DLD1 (cell line): ENCODE data around the gene MOBP.
"Not testable (repeated sequence)": the region's sequence is repeated elsewhere in the genome, so short reads cannot be mapped to it uniquely, and the experiment has no call there.

Experiments
- in situ Hi-C: cut with HindIII; loops from 2 replicates; pipeline ENCODE4 v1.10.0; 2017; ENCODE audit warnings: low sequenced_read_pairs

Gene MOBP

GRCh38 chr3:39448506-39449233, 18.8 kb upstream of the MOBP start:
- in situ Hi-C loops, result no loop called here

DNA sequence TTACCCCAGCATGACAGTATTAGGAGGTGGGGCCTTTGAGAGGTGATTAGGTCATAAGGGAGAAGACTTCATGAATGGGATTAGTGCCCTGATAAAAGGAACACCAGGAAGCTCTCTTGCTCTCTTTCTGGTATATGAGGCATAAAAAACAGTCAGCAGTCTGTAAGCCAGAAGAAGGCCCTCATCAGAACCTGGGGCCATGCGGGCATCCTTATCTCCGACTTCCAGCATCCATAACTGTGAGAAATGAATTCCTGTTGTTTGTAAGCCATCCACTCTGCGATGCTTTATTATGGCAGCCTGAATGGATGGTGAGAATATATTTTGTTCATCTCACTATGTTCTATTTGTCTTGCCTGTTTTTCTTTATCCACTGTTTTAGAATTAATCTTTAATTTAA, 17.7 kb upstream of the MOBP start:
- in situ Hi-C loops, result no loop called here

DNA sequence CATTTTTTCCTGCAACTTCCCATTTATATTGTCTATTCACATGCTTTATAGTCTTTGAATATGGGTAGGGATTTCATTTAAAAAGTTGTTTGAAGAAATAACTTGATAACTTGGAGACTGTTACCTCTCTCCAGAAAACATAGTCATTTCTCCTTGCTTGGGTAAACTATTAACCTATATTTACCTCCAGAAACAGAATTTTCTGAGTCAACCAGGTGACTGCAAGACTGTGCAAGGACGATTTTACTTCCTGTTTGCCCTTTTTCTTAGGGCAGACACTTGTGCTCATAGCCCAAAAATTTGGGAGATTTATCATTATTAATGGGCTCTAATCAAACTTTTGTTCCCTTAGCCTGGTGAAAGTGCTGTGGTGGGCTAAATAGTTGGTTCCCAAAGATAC, 14.3 kb upstream of the MOBP start:
- in situ Hi-C loops, result no loop called here

GRCh38 chr3:39453872-39454271, 13.6 kb upstream of the MOBP start:
- in situ Hi-C loops, result not testable (repeated sequence)

GRCh38 chr3:39454591-39455217, 12.8 kb upstream of the MOBP start:
- in situ Hi-C loops, result no loop called here

DNA sequence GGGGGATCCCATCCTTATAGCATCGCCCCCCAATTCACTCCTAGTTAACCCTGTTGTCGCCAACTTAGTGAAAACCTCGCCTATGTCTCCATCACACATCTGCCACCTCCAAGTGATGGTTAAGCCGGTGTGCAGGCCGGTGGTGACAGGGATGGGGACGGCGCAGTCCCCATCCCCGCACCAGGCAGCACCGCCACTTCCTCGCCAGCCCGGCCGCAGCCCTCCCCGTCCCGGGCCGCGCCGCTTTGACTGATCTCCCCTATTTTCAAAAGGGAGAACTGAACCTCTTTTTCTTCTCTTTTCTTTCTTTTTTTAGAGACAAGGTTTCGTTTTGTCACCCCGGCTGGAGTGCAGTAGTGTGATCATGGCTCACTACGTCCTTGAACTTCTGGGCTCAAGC, 11.3 kb upstream of the MOBP start:
- in situ Hi-C loops, result no loop called here

GRCh38 chr3:39457361-39457760, 10.1 kb upstream of the MOBP start:
- in situ Hi-C loops, result no loop called here

DNA sequence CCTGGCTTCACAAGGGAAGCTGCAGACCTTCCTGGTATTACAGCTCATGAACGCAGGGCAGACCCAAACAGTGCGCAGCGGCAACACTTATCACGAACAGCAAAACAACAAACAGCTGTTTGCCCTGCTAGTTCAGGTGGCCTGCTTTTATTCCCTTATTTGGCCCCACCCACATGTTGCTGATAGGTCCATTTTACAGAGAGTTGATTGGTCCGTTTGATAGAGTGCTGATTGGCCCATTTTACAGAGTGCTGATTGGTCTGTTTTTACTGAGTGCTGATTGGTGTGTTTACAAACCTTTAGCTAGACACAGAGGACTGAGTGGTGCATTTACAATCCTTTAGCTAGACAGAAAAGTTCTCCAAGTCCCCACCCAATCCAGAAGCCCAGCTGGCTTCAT, 8.9 kb upstream of the MOBP start:
- in situ Hi-C loops, result not testable (repeated sequence)

DNA sequence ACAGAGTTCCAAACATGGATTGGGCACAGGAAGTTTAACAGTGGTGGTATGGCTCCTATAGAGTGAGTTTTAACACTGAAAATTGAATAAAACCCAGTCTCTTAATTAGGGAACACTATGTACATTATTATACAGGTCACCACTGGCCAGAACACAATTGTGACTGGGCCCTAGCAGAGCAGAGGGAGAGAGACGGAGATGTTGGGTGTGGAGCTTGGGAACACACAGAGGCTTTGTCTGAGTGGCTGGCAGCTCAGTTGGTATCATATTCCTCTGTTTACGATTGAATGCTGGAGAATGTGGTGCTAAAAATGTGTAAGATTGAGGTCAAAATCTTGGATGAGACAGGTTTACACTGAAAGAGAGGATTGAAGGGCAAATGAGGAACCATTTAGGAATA, 6.8 kb upstream of the MOBP start:
- in situ Hi-C loops, result no loop called here

DNA sequence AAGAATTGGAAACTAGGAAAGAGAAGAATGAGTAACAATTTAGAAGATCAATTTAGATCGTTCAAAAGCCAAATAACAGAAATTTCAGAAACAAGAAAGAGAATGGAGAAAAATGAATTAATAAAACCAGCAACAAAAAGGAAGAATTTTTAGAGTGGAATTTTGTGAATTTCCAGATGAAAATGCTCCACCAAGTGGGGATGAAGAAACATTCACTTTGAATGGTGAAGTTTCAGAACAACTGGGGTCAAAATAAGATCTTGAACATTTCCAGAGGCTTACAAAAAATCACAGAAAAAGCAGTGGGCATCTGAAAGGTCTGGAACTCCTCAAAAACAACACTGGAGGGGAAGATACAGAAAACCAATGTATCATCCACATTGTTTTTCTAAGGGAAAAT, 4.2 kb upstream of the MOBP start:
- in situ Hi-C loops, result no loop called here

DNA sequence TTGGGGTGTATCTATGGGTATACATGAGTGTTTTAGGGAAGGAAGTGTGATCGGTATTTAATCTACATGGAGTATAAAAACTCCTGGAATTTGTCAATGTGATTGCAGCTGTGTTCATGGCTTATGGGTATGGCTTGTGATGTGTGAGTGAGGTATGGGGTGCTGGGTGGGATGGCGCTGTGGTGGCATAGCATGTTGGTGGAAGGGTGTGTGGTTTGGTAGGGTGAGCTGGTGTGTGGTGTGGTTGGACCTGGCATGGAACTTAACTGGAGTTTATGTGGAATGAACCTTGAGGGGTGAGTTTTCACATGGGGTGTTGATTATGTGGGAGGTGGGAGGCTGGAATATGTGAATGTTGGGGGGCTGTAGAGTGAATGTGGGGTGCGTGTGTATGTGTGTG, 492 bp upstream of the MOBP start:
- in situ Hi-C loops, result no loop called here

DNA sequence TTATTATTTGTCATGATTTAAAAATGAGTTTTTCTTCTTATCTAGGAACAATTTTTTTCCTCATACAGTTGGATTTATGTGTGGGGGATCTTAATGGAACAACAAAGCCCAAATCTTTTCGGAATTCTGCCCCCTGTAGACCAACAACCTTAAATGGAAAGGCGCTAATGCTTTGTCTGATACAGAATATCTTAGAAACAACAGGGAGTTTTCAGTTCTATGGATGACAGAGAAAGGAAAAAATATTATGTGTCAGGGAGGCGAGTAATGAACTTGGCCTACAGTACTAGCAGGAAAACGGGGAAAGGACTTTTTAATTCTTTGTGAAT, 592 bp downstream of the MOBP start:
- in situ Hi-C loops, result no loop called here

GRCh38 chr3:39469258-39469657, 1.8 kb downstream of the MOBP start:
- in situ Hi-C loops, result no loop called here

GRCh38 chr3:39469945-39470344, 2.5 kb downstream of the MOBP start:
- in situ Hi-C loops, result no loop called here

- in situ Hi-C loops, result no loop called here
Measured at GRCh38 chr3:39471652-39472051, 4.2 kb downstream of the MOBP start.

- in situ Hi-C loops, result no loop called here
Measured at GRCh38 chr3:39473452-39474125, 6.1 kb downstream of the MOBP start.

- in situ Hi-C loops, result no loop called here
Measured at GRCh38 chr3:39474126-39474515, 6.6 kb downstream of the MOBP start.

DNA sequence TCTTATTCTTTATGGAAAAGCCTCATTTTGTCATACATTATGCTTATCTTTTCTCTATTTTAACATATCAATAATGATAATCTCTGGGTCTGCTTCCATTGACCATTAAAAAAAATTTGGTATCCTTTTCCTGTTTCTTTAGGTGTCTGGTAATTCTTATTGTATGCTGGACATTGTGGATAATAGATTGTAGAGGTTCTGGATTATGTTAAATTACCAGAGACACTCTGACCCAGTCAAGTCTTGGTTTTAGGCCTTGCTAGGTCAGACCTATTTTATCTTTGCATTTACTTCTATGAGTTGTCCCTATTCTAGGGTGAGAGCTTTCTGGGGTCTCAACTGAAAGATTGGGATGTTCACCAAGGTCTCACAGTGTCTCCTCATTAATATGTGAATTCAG, 9.3 kb downstream of the MOBP start:
- in situ Hi-C loops, result no loop called here

DNA sequence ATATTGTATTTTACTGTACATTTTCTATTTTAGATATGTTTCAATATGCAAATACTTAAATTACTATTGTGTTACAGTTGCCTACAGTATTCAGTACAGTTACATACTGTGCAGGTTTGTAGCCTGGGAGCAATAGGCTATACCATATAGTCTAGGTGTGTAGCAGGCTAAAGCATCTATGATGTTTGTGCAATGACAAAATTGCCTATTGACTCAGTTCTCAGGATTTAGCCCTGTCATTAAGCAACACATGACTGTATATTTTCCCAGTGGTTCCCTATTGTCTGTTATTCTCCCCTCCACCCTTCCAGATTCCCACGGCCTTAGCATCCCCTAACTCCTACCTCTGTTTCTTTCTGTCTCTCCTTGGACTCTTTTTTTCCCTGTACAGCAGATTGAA, 10.7 kb downstream of the MOBP start:
- in situ Hi-C loops, result no loop called here

- in situ Hi-C loops, result no loop called here
Measured at GRCh38 chr3:39479701-39480414, 12.4 kb downstream of the MOBP start.

- in situ Hi-C loops, result no loop called here
Measured at GRCh38 chr3:39485547-39485946, 18.1 kb downstream of the MOBP start.

DNA sequence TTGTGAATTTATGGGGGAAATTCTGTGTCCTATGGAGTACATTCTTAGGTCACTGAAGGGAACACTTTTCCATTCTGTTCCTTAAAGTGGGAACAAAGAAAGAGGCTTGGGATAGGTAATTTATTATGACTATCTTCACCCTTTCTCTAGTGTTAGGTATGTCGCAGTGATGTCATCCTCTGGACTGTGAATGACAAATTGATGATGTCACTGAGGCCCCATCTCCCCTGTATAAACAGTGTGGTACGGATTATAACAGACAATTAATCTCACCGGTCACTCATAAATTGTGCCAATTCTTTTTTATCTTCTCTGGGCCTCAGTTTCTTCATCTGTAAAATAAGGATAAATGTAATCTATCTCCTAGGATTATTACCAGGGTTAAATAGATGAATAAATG, 23.5 kb downstream of the MOBP start:
- in situ Hi-C loops, result no loop called here
